Measurements from ENCODE around the gene ATG9B. TPM values are rescaled to one million over a fixed set of nuclear protein-coding genes. Genes with fewer than 3 reads are reported as not detected.

ATG9B gene
- total RNA-seq, 2 donors from 2014 or later, result 0.18 to 7.1 TPM

DNA sequence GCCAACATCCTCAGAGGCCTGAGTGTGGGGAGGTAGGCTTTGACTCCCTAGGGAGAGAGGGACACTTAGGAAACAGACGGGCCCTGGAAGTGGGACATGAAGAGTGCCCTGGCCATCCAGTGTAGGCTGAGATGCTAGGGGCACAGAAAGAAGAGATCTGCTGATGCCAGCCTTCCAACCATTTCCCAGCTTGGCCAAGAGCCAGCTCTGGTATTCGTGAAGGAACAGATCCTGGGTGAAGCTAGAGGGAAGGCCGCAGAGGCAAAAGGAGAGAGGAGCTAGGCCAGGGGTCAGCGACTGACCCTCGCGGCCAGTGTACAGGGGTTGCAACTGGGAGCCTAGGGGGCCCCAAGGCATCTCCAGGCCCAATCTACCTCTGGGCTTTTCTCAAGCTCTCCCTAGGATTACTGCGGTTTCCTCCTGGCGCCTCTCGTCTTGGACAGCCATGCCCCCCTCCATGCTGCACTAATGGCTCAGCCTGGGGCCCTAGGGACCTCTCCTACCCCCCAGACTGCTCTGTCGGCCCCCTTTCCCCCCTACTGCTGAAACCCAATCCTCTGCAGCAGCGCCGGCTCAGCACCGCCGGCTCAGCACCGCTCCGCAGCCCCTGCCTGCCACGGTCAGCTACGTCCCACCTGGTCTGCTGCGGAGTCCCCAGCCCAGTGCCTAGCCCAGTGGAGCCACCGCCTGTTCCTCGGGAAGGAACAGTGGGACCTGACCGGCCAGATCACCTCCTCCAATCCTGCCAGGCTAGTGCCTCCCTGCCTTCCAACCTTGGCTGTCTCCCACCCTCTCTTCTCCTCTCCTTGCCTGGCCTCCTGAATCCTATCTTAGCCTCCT is 23.9 kb upstream of the ATG9B start, which contains the start of gene ASIC3:
Gene ASIC3 (plus strand): TSS at position 556 of the 840 bp plus-strand sequence. CDS start 355 bp downstream, outside the sequence.
- no peak within 1 kb of the TSS for H3K27ac ChIP-seq
- no peak for TF ChIP-seq CTCF (IDR thresholded peaks at IDR 0.05)
- TF ChIP-seq POLR2A (IDR thresholded peaks at IDR 0.05), result no peak
- no peak for TF ChIP-seq POLR2AphosphoS5 (IDR thresholded peaks at IDR 0.05)
- H3K4me3 ChIP-seq, result no peak within 1 kb of the TSS
- no peaks in the 10 kb centered on the region for H3K9me3 ChIP-seq
- no peaks in the 10 kb centered on the region for H3K4me1 ChIP-seq (replicated peaks)
- WGBS, result 67% methylated on average over 22 of the region's 22 CpGs
- peaks cover 0 to 4% of the 10 kb centered on the region in 2 donors for H3K36me3 ChIP-seq
- intact Hi-C loops (cut with DNase I), result no loop called here
- DNase-seq (ENCODE audit: low spot score), result no peak
- H3K27me3 ChIP-seq (replicated peaks; ENCODE audit: insufficient read depth), result no peaks in the 10 kb centered on the region

DNA sequence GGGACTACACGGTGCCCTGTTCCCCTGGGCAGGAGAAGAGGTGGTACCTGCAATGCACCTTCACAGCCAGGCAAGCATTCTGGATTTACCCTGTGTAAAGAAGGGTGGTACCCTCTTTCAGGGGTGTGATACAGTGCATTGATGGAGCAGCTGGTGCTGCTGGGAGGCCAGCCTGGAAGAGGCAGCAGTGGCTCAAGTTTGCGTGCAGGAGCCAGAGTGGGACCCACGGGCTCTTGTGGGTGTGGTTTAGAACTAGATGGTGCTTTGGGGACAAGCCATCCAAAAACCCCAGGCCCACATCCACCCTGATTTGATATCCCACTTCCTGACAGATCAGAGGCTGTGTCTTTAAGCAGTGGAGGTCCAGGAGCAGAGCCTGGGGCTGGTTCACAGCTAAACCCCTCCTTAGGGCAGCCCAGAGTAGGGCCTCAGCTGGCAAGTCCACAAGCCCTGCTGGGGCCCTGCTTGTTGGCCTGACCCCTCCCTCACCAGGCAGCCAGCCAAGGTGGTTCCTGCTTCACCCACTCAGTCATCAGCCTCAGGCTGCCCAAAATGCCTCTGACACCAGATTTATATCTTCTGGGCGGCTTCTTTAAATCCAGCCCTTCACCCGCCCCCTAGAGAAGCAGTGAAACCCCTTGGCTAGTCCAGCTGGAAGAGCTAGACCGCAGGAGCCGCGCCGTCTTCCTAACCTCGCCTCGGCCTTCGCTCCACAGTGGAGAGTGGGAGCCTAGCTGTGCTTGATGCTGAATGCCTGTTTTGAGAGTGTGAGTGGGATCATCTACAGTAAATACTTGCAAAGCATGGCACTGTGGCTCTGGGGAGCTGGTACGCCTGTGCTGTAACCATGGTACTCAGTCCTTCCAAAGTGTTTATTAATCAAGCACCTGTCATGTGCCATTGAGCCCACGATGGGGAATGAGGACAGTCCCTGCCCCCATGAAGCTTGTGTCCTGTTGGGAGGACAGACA is 22.6 kb upstream of the ATG9B start:
- H3K27ac ChIP-seq, result no peak overlapping the region

GRCh38 chr7:151045967-151046366 is 21.7 kb upstream of the ATG9B start:
- WGBS, result 84% methylated on average over 9 of the region's 9 CpGs
- no peak overlapping the region for H3K27ac ChIP-seq
- intact Hi-C loops (cut with DNase I), result no loop called here
- no peaks in the 10 kb centered on the region for H3K9me3 ChIP-seq
- peaks cover 0 to 4% of the 10 kb centered on the region in 2 donors for H3K36me3 ChIP-seq
- H3K4me3 ChIP-seq, result no peak overlapping the region
- no peaks in the 10 kb centered on the region for H3K4me1 ChIP-seq (replicated peaks)
- DNase-seq (ENCODE audit: low spot score), result no peak
- TF ChIP-seq CTCF (IDR thresholded peaks at IDR 0.05) (no peak), POLR2AphosphoS5 (IDR thresholded peaks at IDR 0.05) (no peak), POLR2A (IDR thresholded peaks at IDR 0.05) (no peak)
- no peaks in the 10 kb centered on the region for H3K27me3 ChIP-seq (replicated peaks; ENCODE audit: insufficient read depth)

More for the DNA sequence above, 22.6 kb upstream of the ATG9B start:
- TF ChIP-seq POLR2AphosphoS5 (IDR thresholded peaks at IDR 0.05) (no peak), CTCF (IDR thresholded peaks at IDR 0.05) (no peak), POLR2A (IDR thresholded peaks at IDR 0.05) (no peak)
- 22% methylated on average over 14 of the region's 14 CpGs for WGBS
- no peaks in the 10 kb centered on the region for H3K4me1 ChIP-seq (replicated peaks)
- no peak overlapping the region for H3K4me3 ChIP-seq
- peaks cover 0 to 4% of the 10 kb centered on the region in 2 donors for H3K36me3 ChIP-seq
- DNase-seq (ENCODE audit: low spot score), result no peak
- H3K9me3 ChIP-seq, result no peaks in the 10 kb centered on the region
- intact Hi-C loops (cut with DNase I), result no loop called here
- no peaks in the 10 kb centered on the region for H3K27me3 ChIP-seq (replicated peaks; ENCODE audit: insufficient read depth)

DNA sequence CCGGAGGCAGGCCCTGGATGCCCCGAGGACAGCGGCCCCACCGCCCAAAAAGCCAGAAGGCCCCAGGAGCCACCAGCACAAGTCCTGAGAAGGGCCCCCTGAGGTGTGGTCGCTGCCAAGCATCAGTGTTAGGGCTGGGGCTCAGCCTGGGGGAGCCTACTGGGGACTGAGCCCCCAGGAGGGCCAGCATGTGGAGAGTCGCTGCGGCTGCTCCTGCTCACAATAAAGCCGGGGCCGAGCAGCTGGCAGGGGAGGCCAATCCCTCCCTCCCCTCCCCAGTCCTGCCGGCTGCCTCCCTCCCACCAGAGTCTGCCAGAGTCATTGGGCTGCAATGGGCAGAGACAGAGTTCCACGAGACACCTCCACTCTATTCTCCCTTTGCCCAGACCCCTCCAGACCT is 21.0 kb upstream of the ATG9B start:
- Histone ChIP-seq H3K9me3 (no peaks in the 10 kb centered on the region), H3K27ac (no peak overlapping the region), H3K4me3 (no peak overlapping the region), H3K36me3 (peaks cover 0 to 4% of the 10 kb centered on the region in 2 donors), H3K27me3 (replicated peaks; ENCODE audit: insufficient read depth) (no peaks in the 10 kb centered on the region), H3K4me1 (replicated peaks) (no peaks in the 10 kb centered on the region)
- no peak for TF ChIP-seq POLR2AphosphoS5 (IDR thresholded peaks at IDR 0.05)
- no peak for TF ChIP-seq CTCF (IDR thresholded peaks at IDR 0.05)
- no peak for TF ChIP-seq POLR2A (IDR thresholded peaks at IDR 0.05)
- DNase-seq (ENCODE audit: low spot score), result no peak
- 80% methylated on average over 11 of the region's 11 CpGs for WGBS
- intact Hi-C loops (cut with DNase I), result no loop called here
